Calu3 (cell line): Measurements from ENCODE around the gene MAMSTR. TPM values are rescaled to one million over a fixed set of nuclear protein-coding genes. Genes with fewer than 3 reads are reported as not detected.
"Not testable (repeated sequence)": the region's sequence is repeated elsewhere in the genome, so short reads cannot be mapped to it uniquely, and the experiment has no call there.

Source experiments
- BruUV-seq: library from RNA; stranded (reverse); fragments of 400-500 nt; replicated peaks from 2 replicates; lab custom pipeline; 2021; lab: Mats Ljungman, UMichigan
- CTCF ChIA-PET: fragments of 300-600 bp; sonication (Branson Sonifier 250); formaldehyde crosslinking; loops from one replicate; lab custom pipeline; 2022; ENCODE audit warnings: antibody characterized with exemption; lab: Charles Lee
- DNase-seq: peaks from one replicate; pipeline ENCODE4 v3.0.0; 2022
- H3K27ac Mint-ChIP-seq: one replicate; pipeline ENCODE4 v1.8.0; 2022; ENCODE audit warnings: mixed read lengths; ENCODE audit not compliant: unreplicated experiment
- H3K27me3 Mint-ChIP-seq: one replicate; pipeline ENCODE4 v1.8.0; 2022; ENCODE audit warnings: mixed read lengths; ENCODE audit not compliant: unreplicated experiment
- H3K36me3 Mint-ChIP-seq: one replicate; pipeline ENCODE4 v1.8.0; 2022; ENCODE audit warnings: mild to moderate bottlenecking, moderate library complexity, mixed read lengths; ENCODE audit not compliant: insufficient read depth, unreplicated experiment
- H3K4me1 Mint-ChIP-seq: one replicate; pipeline ENCODE4 v1.8.0; 2022; ENCODE audit warnings: mild to moderate bottlenecking, low read depth, mixed read lengths; ENCODE audit not compliant: unreplicated experiment
- H3K4me3 Mint-ChIP-seq: one replicate; pipeline ENCODE4 v1.8.0; 2022; ENCODE audit warnings: mild to moderate bottlenecking, low read depth, moderate library complexity, mixed read lengths; ENCODE audit not compliant: unreplicated experiment
- H3K9me3 Mint-ChIP-seq: one replicate; pipeline ENCODE4 v1.8.0; 2022; ENCODE audit warnings: low read depth, mixed read lengths; ENCODE audit not compliant: unreplicated experiment
- CTCF ChIP-seq: fragments of 200-600 bp; IDR thresholded peaks from one replicate; pipeline ENCODE4 v1.8.0; 2022; ENCODE audit warnings: antibody characterized with exemption; ENCODE audit not compliant: unreplicated experiment
- intact Hi-C: fragments of 100-400 bp; cut with micrococcal nuclease; formaldehyde crosslinking; loops from one replicate; pipeline ENCODE4 v1.10.0; 2022; ENCODE audit not compliant: unreplicated experiment
- total RNA-seq: library from RNA; stranded (reverse); gene quantifications from 2 replicates; pipeline ENCODE4 v1.2.3, GENCODE V29; 2022

The MAMSTR gene
- total RNA-seq, 1 experiment from 2014 or later: 1.7 TPM

DNA sequence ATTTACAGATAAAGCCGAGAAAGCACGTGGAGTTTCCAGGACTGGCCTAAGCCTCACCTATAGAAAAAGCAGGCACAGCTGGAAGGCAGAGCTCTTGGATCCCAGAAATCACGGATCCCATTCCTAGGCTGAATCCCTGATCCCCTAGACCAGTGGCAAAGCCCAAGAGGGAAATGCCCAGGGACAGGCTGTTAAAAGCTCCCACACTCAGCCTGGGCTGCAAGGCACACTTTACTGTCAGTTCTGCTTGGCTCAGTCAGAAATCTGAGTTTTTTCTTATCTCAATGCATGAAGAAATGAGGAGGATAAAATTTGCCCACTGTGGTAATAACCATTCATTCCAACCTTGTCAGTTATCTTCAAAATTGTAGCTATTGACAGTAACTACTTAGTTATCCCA is 31.7 kb downstream of the MAMSTR start:
- CTCF ChIA-PET: no interaction called here
- peaks cover 13% of the 10 kb centered on the region for H3K4me1 Mint-ChIP-seq
- no peaks in the 10 kb centered on the region for H3K9me3 Mint-ChIP-seq
- H3K4me3 Mint-ChIP-seq: no peak overlapping the region
- no TSS peak for BruUV-seq
- no peak for DNase-seq
- intact Hi-C loops: no loop called here
- no peaks in the 10 kb centered on the region for H3K27me3 Mint-ChIP-seq
- H3K36me3 Mint-ChIP-seq: no peaks in the 10 kb centered on the region
- no peak for TF ChIP-seq CTCF
- no peak overlapping the region for H3K27ac Mint-ChIP-seq

DNA sequence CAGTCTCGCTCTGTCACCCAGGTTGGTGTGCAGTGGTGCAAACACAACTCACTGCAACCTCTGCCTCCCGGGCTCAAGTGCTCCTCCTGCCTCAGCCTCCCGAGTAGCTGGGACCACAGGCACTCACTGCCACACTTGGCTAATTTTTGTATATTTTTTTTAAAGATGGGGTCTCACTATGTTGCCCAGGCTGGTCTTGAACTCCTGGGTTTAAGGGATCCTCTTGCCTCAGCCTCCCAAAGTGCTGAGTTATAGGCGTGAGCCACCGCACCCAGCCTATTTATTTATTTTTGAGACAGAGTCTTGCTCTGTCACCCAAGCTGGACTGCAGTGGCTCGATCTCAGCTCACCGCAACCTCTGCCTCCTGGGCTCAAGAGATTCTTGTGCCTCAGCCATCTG is 32.9 kb downstream of the MAMSTR start:
- H3K4me3 Mint-ChIP-seq, H3K27me3 Mint-ChIP-seq, H3K9me3 Mint-ChIP-seq, CTCF ChIA-PET, BruUV-seq, intact Hi-C loops, H3K36me3 Mint-ChIP-seq, DNase-seq, H3K27ac Mint-ChIP-seq: not testable (repeated sequence)
- H3K4me1 Mint-ChIP-seq: peaks cover 13% of the 10 kb centered on the region

DNA sequence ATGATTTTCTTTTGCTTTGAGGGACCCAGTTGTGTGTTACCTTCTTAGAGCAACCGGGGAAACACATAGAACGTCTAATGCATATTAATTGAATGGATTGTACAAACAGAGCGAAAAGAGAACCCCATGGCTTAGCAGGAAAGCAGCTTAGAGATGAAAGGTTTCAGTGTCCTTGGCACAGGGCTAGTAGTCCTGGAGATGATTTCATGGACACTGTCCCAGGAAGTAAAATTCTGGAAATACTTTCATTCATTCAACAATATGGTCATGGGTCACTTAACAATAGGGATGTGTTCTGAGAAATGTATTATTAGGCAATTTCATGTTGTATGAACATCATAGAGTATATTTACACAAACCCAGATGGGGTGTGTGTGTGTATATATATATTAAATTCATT is 33.4 kb downstream of the MAMSTR start:
- H3K27ac Mint-ChIP-seq: no peak overlapping the region
- H3K4me1 Mint-ChIP-seq: peaks cover 13% of the 10 kb centered on the region
- intact Hi-C loops: no loop called here
- H3K36me3 Mint-ChIP-seq: no peaks in the 10 kb centered on the region
- no peak for TF ChIP-seq CTCF
- no peak overlapping the region for H3K4me3 Mint-ChIP-seq
- H3K9me3 Mint-ChIP-seq: no peaks in the 10 kb centered on the region
- CTCF ChIA-PET: interaction anchor here (0.6 to 0.7 kb wide), 2 partner anchors 53 to 254 kb away, joined by 3 to 5 read pairs; no protein-coding TSS in a partner anchor
- no TSS peak for BruUV-seq
- no peak for DNase-seq
- no peaks in the 10 kb centered on the region for H3K27me3 Mint-ChIP-seq

DNA sequence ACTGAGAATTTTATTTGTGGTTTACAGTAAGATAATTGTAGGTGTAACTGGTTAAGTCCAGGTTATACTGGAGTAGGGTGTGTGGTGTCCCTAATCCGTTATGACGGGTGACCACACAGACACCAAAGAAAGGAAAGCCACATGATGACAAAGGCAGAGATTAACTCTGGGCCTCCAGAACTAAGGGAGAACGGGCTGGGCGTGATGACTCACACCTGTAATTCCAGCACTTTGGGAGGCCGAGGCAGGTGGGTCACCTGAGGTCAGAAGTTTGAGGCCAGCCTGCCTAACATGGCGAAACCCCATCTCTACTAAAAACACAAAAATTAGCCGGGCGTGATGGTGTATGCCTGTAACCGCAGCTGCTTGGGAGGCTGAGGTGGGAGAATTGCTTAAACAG is 33.9 kb downstream of the MAMSTR start:
- BruUV-seq: no TSS peak
- H3K4me3 Mint-ChIP-seq: no peak overlapping the region
- H3K27ac Mint-ChIP-seq: no peak overlapping the region

More for the DNA sequence above, 33.9 kb downstream of the MAMSTR start:
- Mint-ChIP-seq H3K27me3 (no peaks in the 10 kb centered on the region), H3K9me3 (no peaks in the 10 kb centered on the region), H3K4me1 (peaks cover 13% of the 10 kb centered on the region), H3K36me3 (no peaks in the 10 kb centered on the region)
- peak; percentile 55 for DNase-seq
- intact Hi-C loops: no loop called here
- no peak for TF ChIP-seq CTCF
- CTCF ChIA-PET: interaction anchor here (0.6 to 0.7 kb wide), 2 partner anchors 53 to 255 kb away, joined by 3 to 5 read pairs; no protein-coding TSS in a partner anchor
